Lower lobe of right lung (tissue), 2 donors: ENCODE measurements around the gene MAN2A2. TPM values are rescaled to one million over a fixed set of nuclear protein-coding genes. Genes with fewer than 3 reads are reported as not detected.
A peak's percentile ranks its signal among the peaks of the same experiment; 100 is the strongest.

Experiments used
- ATAC-seq, 2 donors: fragments of 200-7000 bp; cut with Tn5 transposase; one replicate each; pipeline ENCODE4 v1.9.1; 2020 to 2022; ENCODE audit warnings: mild to moderate bottlenecking in 2 of 2, moderate library complexity in 2 of 2
- DNase-seq: peaks from one replicate; pipeline ENCODE4 v3.0.0-alpha.2; 2020
- H3K27ac ChIP-seq: fragments of 200-600 bp; one replicate; pipeline ENCODE4 v1.8.0; 2022
- H3K27me3 ChIP-seq: fragments of 200-600 bp; one replicate; pipeline ENCODE4 v1.8.0; 2022; ENCODE audit warnings: low read depth
- H3K36me3 ChIP-seq: fragments of 200-600 bp; one replicate; pipeline ENCODE4 v1.8.0; 2022; ENCODE audit warnings: mild to moderate bottlenecking
- H3K4me1 ChIP-seq: fragments of 200-600 bp; one replicate; pipeline ENCODE4 v1.8.0; 2022
- H3K4me3 ChIP-seq: fragments of 200-600 bp; one replicate; pipeline ENCODE4 v1.8.0; 2022; ENCODE audit warnings: mild to moderate bottlenecking
- H3K9me3 ChIP-seq: fragments of 200-600 bp; one replicate; pipeline ENCODE4 v1.8.0; 2022
- CTCF ChIP-seq: fragments of 200-600 bp; IDR thresholded peaks from one replicate; pipeline ENCODE4 v1.8.0; 2022; ENCODE audit warnings: antibody characterized with exemption, mild to moderate bottlenecking
- intact Hi-C: fragments of 100-400 bp; cut with DNase I; formaldehyde crosslinking; loops from one replicate; pipeline ENCODE4 v1.11.0; 2022
- total RNA-seq: library from RNA; stranded (reverse); fragmentation: NEBNext Ultra II Directional; extraction: Animal tissue kit (Norgen Biotek cat#: 25700); gene quantifications from one replicate; pipeline ENCODE4 v1.2.1, GENCODE V29; 2021
- donor health status: DM: no; HTN: yes; CAD: no; lungs with severe emphysema.

The MAN2A2 gene
- total RNA-seq, 1 donor from 2014 or later: 96.9 TPM

- Histone ChIP-seq H3K4me1 (peaks cover 48% of the 10 kb centered on the region), H3K4me3 (no peak overlapping the region), H3K9me3 (no peaks in the 10 kb centered on the region), H3K27ac (no peak overlapping the region), H3K36me3 (no peaks in the 10 kb centered on the region), H3K27me3 (no peaks in the 10 kb centered on the region)
- DNase-seq (no peak), ATAC-seq (no peak)
- no peak for TF ChIP-seq CTCF
- intact Hi-C loops: no loop called here
These were observed 38.6 kb upstream of the MAN2A2 start for GRCh38 chr15:90864507-90864906.

GRCh38 chr15:90865702-90866101 lies 37.4 kb upstream of the MAN2A2 start:
- H3K4me3 ChIP-seq: no peak overlapping the region
- H3K27ac ChIP-seq: no peak overlapping the region
- ATAC-seq (no peak), DNase-seq (no peak)
- no peak for TF ChIP-seq CTCF
- H3K4me1 ChIP-seq: peaks cover 52% of the 10 kb centered on the region
- no peaks in the 10 kb centered on the region for H3K27me3 ChIP-seq
- no peaks in the 10 kb centered on the region for H3K9me3 ChIP-seq
- no peaks in the 10 kb centered on the region for H3K36me3 ChIP-seq
- intact Hi-C loops: no loop called here

GRCh38 chr15:90866161-90866715 lies 36.9 kb upstream of the MAN2A2 start:
- Histone ChIP-seq H3K4me1 (peaks cover 55% of the 10 kb centered on the region), H3K9me3 (no peaks in the 10 kb centered on the region), H3K36me3 (no peaks in the 10 kb centered on the region), H3K4me3 (no peak overlapping the region), H3K27me3 (no peaks in the 10 kb centered on the region), H3K27ac (no peak overlapping the region)
- DNase-seq (peak; percentile 65), ATAC-seq (peak; percentile 21 to 23)
- intact Hi-C loops: no loop called here
- no peak for TF ChIP-seq CTCF

- TF ChIP-seq CTCF: no peak
- H3K4me1 ChIP-seq: peaks cover 55% of the 10 kb centered on the region
- no peak overlapping the region for H3K27ac ChIP-seq
These were observed 36.3 kb upstream of the MAN2A2 start for GRCh38 chr15:90866800-90867199.

GRCh38 chr15:90868261-90868689 lies 34.8 kb upstream of the MAN2A2 start, which contains the start of gene FURIN:
FURIN (plus strand) TSS chr15:90868588; CDS start chr15:90875741, 7,153 bp downstream.
- DNase-seq: no peak
- Histone ChIP-seq H3K4me3 (no peak within 1 kb of the TSS), H3K27ac (peak within 1 kb of the TSS; percentile 98), H3K27me3 (no peaks in the 10 kb centered on the region), H3K9me3 (no peaks in the 10 kb centered on the region), H3K36me3 (no peaks in the 10 kb centered on the region), H3K4me1 (peaks cover 60% of the 10 kb centered on the region)
- no peak for ATAC-seq
- intact Hi-C loops: no loop called here
- TF ChIP-seq CTCF: no peak

More at GRCh38 chr15:90866800-90867199, 36.3 kb upstream of the MAN2A2 start:
- Histone ChIP-seq H3K4me3 (no peak overlapping the region), H3K36me3 (no peaks in the 10 kb centered on the region), H3K27me3 (no peaks in the 10 kb centered on the region), H3K9me3 (no peaks in the 10 kb centered on the region)
- intact Hi-C loops: no loop called here
- DNase-seq: no peak
- ATAC-seq: no peak
